Keratinocyte (primary cell): Measurements from ENCODE around the gene ST6GALNAC6. TPM values are rescaled to one million over a fixed set of nuclear protein-coding genes. Genes with fewer than 3 reads are reported as not detected.

ENCODE experiments used
- DNase-seq: peaks from one replicate; pipeline ENCODE4 v3.0.0-alpha.2; 2011; ENCODE audit warnings: low read depth, missing footprints, low spot score
- FAIRE-seq: peaks from 2 replicates; lab custom pipeline; 2011; peaks lifted over from hg19 to GRCh38; lab: Jason Lieb, UNC
- H2AFZ ChIP-seq: 2 replicates; pipeline ENCODE4 v1.6.0; 2012; ENCODE audit warnings: low read length, control low read depth, inconsistent platforms; ENCODE audit not compliant: control insufficient read depth
- H3K27ac ChIP-seq: 2 replicates; pipeline ENCODE4 v1.5.1; 2011; ENCODE audit warnings: low read length; ENCODE audit not compliant: control insufficient read depth, insufficient read depth
- H3K27me3 ChIP-seq: 3 replicates; pipeline ENCODE4 v1.6.0; 2011; ENCODE audit warnings: low read length; ENCODE audit not compliant: control insufficient read depth, insufficient read depth; ENCODE audit errors: extremely low read depth
- H3K36me3 ChIP-seq, 2 experiments: 2 replicates in 1 of 2; 3 replicates in 1 of 2; pipeline ENCODE4 v1.5.1; 2011; ENCODE audit warnings: low read length in 2 of 2, mild to moderate bottlenecking in 1 of 2; ENCODE audit not compliant: control insufficient read depth in 2 of 2, insufficient read depth in 2 of 2; ENCODE audit errors: extremely low read depth in 1 of 2
- H3K4me1 ChIP-seq: 3 replicates; pipeline ENCODE4 v1.5.1; 2011; ENCODE audit warnings: low read length; ENCODE audit not compliant: control insufficient read depth, insufficient read depth; ENCODE audit errors: extremely low read depth
- H3K4me2 ChIP-seq: 3 replicates; pipeline ENCODE4 v1.6.0; 2011; ENCODE audit warnings: low read depth, low read length; ENCODE audit not compliant: control insufficient read depth, insufficient read depth; ENCODE audit errors: extremely low read depth
- H3K4me3 ChIP-seq, 3 experiments: fragments of 200-600 bp in 1 of 3; sonication (generic) in 1 of 3; 2 replicates in 2 of 3; 3 replicates in 1 of 3; pipeline ENCODE4 v1.5.1; 2011 to 2016; ENCODE audit warnings: low read length in 3 of 3, mild to moderate bottlenecking in 3 of 3, control low read depth in 2 of 3, inconsistent platforms in 1 of 3, low read depth in 1 of 3, mixed read lengths in 1 of 3, mixed run types in 1 of 3, moderate library complexity in 1 of 3; ENCODE audit not compliant: control insufficient read depth in 2 of 3, insufficient read depth in 2 of 3; ENCODE audit errors: extremely low read depth in 1 of 3
- H3K79me2 ChIP-seq: 2 replicates; pipeline ENCODE4 v1.6.0; 2012; ENCODE audit warnings: low read length; ENCODE audit not compliant: control insufficient read depth, insufficient read depth
- H3K9ac ChIP-seq: 3 replicates; pipeline ENCODE4 v1.6.0; 2011; ENCODE audit warnings: low read length; ENCODE audit not compliant: control insufficient read depth, insufficient read depth; ENCODE audit errors: extremely low read depth
- H3K9me1 ChIP-seq: 3 replicates; pipeline ENCODE4 v1.6.0; 2011; ENCODE audit warnings: low read length; ENCODE audit not compliant: control insufficient read depth, insufficient read depth; ENCODE audit errors: extremely low read depth
- H3K9me3 ChIP-seq: 2 replicates; pipeline ENCODE4 v1.5.1; 2012; ENCODE audit warnings: low read depth, low read length; ENCODE audit not compliant: control insufficient read depth
- H4K20me1 ChIP-seq: 3 replicates; pipeline ENCODE4 v1.6.0; 2011; ENCODE audit warnings: low read length; ENCODE audit not compliant: control insufficient read depth, insufficient read depth; ENCODE audit errors: extremely low read depth
- EZH2 ChIP-seq: IDR thresholded peaks from one replicate; pipeline ENCODE4 v1.6.1; 2012; ENCODE audit warnings: inconsistent platforms, mild to moderate bottlenecking, low read length, moderate library complexity
- dilution Hi-C: fragments of 300-500 bp; cut with MboI; formaldehyde crosslinking; loops from one replicate; pipeline ENCODE4 v1.7.0; 2020; ENCODE audit warnings: low sequenced_read_pairs; ENCODE audit not compliant: extremely low pct_ligation_motif_present
- polyA plus RNA-seq, 5 experiments: library from polyadenylated mRNA; depleted of rRNA in 3 of 5; stranded (reverse) in 3 of 5; stranded (forward) in 1 of 5; unstranded in 1 of 5; fragments of >200 nt; gene quantifications; 1 replicate in 1 of 5; 2 replicates in 3 of 5; 3 replicates in 1 of 5; pipeline versions ENCODE4 v1.2.1 to v1.2.3, GENCODE V29; 2011 to 2012; ENCODE audit warnings: missing spikeins in 2 of 5, low read depth in 1 of 5, low replicate concordance in 1 of 5
- TF ChIP-seq, protein P1 (sequence below), 3 experiments: IDR thresholded peaks in 1 of 3; conservative IDR thresholded peaks in 1 of 3; optimal IDR thresholded peaks in 1 of 3; 2 replicates in 2 of 3; 3 replicates in 1 of 3; pipeline versions ENCODE3 to v1.5.1; 2011; ENCODE audit warnings: low read length in 3 of 3, mild to moderate bottlenecking in 3 of 3, moderate library complexity in 2 of 3, control low read depth in 1 of 3, inconsistent platforms in 1 of 3; ENCODE audit not compliant: insufficient read depth in 2 of 3; ENCODE audit errors: extremely low read depth in 1 of 3

Gene ST6GALNAC6
- polyA plus RNA-seq, 1 donor (not counting 4 experiments of a cell fraction or from before 2014, with no cell fraction given) = 21.1 TPM

DNA sequence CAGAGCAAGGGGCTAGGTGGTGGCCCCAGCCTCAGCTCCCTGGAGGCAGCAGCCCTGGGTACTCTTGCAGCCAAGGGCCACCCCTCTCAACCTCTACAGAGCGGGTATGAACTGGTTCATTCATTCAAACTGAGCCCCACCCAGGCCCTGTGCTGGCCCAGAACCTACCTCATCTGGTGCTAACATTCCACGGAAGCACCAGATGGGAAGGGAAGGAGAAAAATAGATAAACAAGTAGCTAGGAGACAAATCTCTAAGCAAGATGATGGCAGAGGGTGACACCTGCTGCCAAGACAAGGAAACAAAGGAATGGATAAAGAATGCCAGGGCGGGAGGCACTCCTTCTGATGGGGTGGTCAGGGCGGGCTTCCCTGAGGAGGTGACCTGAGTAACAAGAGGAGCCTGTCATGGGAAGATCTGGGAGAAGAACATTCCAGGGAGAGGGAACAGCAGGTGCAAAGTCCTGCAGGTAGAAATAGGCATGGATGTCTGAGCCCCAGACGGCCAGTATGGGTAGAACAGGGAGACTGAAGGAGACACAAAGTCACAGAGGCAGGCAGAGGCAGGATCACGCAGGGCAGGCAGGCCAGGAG, 11.3 kb upstream of the ST6GALNAC6 start:
- H3K79me2 ChIP-seq = no peaks in the 10 kb centered on the region
- FAIRE-seq (no peak), DNase-seq (no peak)
- no peaks in the 10 kb centered on the region for H3K4me1 ChIP-seq
- no peaks in the 10 kb centered on the region for H4K20me1 ChIP-seq
- H3K4me2 ChIP-seq = no peak overlapping the region
- H3K9me3 ChIP-seq = no peaks in the 10 kb centered on the region
- no peaks in the 10 kb centered on the region for H3K9me1 ChIP-seq
- H3K27ac ChIP-seq = no peak overlapping the region
- H2AFZ ChIP-seq = no peak overlapping the region
- dilution Hi-C loops = no loop called here
- peaks cover 0 to 4% of the 10 kb centered on the region in 2 experiments for H3K36me3 ChIP-seq
- H3K4me3 ChIP-seq = no peak overlapping the region
- TF ChIP-seq EZH2 = no peak
- TF ChIP-seq, protein P1, sequence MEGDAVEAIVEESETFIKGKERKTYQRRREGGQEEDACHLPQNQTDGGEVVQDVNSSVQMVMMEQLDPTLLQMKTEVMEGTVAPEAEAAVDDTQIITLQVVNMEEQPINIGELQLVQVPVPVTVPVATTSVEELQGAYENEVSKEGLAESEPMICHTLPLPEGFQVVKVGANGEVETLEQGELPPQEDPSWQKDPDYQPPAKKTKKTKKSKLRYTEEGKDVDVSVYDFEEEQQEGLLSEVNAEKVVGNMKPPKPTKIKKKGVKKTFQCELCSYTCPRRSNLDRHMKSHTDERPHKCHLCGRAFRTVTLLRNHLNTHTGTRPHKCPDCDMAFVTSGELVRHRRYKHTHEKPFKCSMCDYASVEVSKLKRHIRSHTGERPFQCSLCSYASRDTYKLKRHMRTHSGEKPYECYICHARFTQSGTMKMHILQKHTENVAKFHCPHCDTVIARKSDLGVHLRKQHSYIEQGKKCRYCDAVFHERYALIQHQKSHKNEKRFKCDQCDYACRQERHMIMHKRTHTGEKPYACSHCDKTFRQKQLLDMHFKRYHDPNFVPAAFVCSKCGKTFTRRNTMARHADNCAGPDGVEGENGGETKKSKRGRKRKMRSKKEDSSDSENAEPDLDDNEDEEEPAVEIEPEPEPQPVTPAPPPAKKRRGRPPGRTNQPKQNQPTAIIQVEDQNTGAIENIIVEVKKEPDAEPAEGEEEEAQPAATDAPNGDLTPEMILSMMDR (optimal IDR thresholded peaks at IDR 0.05 in 1 of 3, IDR thresholded peaks at IDR 0.05 in 1 of 3, conservative IDR thresholded peaks at IDR 0.05 in 1 of 3; ENCODE audit: extremely low read depth in 1 of 3, insufficient read depth in 2 of 3, low read length in 3 of 3) = peak in 2 of 3 experiments; percentile 29 to 39
- H3K9ac ChIP-seq = no peak overlapping the region
- H3K27me3 ChIP-seq = no peaks in the 10 kb centered on the region

DNA sequence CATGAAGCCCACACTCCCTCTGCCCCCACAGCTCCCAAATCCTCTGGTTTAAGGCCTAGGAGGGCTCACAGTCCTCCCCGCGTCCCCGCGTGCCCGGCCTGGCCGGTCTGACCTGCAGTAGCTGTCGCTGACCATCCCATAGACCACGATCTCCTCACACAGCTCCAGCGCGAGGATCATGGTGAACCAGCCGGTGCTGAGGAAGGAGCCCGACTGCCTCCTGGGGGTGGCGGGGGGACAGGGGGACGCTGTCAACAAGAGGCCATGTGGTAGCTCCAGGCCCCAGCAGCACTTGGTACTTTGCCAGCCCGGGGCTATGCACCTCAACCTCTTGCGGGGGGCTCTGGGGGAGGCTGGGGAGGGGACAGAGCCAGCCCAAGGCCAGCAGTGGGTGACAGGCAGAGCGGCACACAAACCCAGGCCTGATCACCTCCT, 10.5 kb upstream of the ST6GALNAC6 start:
- no peaks in the 10 kb centered on the region for H4K20me1 ChIP-seq
- DNase-seq = no peak
- no peak overlapping the region for H3K4me2 ChIP-seq
- H3K4me3 ChIP-seq = no peak overlapping the region
- H3K9me1 ChIP-seq = no peaks in the 10 kb centered on the region
- dilution Hi-C loops = no loop called here
- H3K9ac ChIP-seq = no peak overlapping the region
- no peak overlapping the region for H3K27ac ChIP-seq
- no peak for TF ChIP-seq EZH2
- TF ChIP-seq, protein P1 (optimal IDR thresholded peaks at IDR 0.05 in 1 of 3, IDR thresholded peaks at IDR 0.05 in 1 of 3, conservative IDR thresholded peaks at IDR 0.05 in 1 of 3; ENCODE audit: extremely low read depth in 1 of 3, insufficient read depth in 2 of 3, low read length in 3 of 3) = no peak
- H3K9me3 ChIP-seq = no peaks in the 10 kb centered on the region
- no peak overlapping the region for H2AFZ ChIP-seq
- no peaks in the 10 kb centered on the region for H3K27me3 ChIP-seq
- no peaks in the 10 kb centered on the region for H3K4me1 ChIP-seq
- peaks cover 0 to 4% of the 10 kb centered on the region in 2 experiments for H3K36me3 ChIP-seq
- no peak for FAIRE-seq
- no peaks in the 10 kb centered on the region for H3K79me2 ChIP-seq
